EL (cell line): ENCODE measurements around the gene C6orf132.

Source experiments
- DNase-seq: peaks from one replicate; pipeline ENCODE4 v3.0.0-alpha.2; 2016

Gene C6orf132

DNA sequence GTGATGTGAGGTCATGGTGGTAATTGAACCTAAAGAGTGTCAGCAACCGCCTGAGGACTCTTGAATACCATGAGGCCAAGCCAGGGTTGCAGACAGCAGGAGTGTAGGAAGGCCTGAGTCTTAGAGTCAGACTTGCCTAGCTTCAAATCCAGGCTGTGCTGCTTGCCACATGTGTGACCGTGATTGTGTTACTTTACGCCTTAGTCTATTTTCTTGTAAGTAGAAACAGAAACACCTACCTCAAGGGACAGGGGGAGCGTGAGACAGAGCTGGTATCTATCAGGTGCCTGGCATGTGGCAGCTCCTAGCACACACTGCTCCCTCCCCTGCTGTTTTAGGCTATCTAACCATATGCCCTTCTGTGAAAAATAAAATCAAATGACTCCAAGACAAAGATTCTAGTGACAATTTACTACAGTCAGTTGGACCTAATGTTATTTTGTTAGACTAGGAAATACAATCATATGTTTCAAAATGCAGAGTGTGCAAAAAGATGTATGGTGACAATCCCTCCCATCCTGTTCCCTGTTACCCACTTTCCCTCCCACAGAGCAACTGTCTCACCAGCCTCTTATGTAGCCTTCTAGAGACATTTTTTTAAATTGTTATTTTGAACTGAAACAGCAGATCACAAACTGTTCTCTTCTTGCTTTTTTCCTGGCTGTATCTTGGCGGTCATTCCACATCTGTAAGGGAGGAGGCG lies 70.4 kb downstream of the C6orf132 start:
- DNase-seq, result no peak

DNA sequence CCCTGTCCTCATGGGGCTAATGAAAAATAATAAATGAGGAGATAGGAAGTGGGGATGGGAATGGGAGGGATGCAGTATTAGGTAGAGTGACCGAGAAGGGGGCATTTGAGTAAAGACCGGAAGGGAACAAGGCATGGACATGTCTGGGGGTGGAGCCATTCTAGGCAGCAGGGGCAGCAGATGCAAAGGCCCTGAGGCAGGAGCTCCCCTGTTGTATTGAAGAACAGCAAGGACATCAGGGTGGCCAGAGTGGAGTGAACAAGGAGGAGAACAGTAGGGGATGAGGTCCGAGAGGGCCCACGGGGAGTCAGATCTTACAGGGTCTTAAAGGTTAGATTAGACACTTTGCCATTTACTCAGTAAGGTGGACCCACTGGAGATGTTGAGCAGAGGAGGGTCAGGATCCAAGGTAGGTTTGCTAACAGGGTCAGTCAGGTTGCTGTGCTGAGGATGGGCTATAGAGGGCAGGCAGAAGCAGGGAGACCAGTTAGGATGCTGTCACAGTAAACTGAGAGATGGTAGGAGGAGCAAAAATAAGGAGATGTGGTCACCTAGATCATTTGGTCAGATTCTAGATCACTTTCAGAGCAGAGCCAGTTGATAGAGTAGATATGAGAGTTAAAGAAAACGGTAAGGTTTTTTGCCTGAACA lies 73.4 kb downstream of the C6orf132 start:
- DNase-seq, result no peak

DNA sequence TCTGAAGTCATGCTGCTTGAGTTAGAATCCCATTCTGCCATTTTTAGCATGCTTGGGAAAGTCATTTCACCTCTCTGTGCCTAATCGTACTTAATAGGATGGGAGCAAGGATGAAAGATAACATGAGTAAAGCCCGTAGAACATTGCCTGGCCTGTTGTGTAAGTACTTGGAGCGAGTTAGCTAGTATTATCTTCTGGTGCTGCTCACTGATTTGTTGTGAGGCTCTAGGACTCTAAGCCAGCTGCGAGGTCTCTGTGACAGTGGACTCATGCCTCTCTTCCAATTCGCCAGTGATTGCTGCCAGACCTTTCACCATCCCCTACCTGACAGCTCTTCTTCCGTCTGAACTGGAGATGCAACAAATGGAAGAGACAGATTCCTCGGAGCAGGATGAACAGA lies 74.2 kb downstream of the C6orf132 start:
- no peak for DNase-seq

DNA sequence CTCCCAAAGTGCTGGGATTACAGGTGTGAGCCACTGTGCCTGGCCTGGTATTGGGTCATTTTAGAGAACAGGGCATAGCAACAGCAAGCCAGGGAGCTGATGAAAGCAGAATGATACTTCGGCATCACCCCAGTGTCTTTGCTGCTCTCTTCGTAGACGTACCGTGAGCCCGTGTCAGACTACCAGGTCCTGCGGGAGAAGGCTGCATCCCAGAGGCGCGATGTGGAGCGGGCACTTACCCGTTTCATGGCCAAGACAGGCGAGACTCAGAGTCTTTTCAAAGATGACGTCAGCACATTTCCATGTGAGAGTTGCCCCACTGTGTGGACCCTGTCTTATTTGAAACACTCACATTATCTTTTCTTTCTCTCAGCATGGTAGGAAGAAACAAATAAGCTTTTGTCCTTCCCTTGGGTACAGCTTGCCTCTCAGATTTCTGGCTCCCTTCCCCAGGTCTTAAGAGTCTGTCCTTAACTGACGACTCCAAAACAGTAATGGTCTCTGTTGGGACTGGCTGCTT lies 76.2 kb downstream of the C6orf132 start:
- DNase-seq, result no peak

DNA sequence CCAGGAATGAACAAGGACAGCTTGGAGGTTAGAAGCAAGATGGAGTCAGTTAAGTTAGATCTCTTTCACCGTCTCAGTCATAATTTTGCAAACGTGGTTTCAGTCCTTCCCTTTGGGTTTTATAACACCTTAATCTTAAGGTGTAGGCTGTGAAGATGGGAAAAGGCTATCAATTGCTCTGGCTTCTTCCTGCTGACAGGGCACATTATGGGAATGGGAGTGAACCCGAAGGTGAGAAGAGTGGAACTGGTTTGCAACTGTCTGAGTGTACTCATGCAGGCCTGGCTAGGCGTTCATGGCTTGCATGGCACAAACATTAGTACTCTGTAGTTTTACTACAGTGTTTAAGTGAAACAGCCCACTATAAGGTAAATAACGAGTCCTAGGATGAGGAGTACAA lies 82.7 kb downstream of the C6orf132 start:
- no peak for DNase-seq

DNA sequence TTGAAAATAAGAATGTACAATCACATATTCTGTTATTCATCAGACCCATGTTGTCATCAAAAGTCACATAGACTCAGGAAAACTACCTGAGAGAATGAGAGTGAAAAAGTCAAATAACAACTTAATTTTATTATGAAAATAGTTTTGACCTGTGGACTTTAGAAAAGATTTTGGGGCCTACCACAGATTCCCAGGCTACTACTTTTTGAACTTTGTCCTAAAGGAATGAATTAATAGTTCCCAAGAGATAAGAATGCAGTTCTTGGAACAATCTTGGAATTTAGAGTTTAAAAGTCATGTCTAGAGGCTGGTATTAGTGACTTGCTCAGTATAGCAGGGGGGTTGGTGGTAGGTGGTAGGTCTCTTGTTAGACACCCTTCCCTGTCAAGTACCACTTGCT lies 88.8 kb downstream of the C6orf132 start:
- DNase-seq, result no peak

DNA sequence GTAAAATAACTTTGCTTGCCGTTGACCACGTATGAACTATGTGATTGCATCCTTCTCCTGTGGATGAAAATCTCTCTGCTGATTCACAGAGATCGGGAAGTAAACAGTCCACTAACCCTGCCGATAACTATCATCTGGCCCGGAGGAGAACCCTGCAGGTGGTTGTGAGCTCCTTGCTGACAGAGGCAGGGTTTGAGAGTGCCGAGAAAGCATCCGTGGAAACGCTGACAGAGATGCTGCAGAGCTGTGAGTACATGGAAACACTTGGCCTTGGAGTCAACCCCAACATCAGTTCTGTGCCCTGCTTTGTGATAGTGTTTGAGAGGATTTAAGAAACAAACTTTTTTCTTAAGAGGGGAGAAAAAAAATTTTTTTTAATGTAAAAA lies 91.2 kb downstream of the C6orf132 start:
- DNase-seq, result no peak
